Activated CD4-positive, alpha-beta T cell treated with anti-CD3 and anti-CD28 coated beads, Interleukin-2, Interleukin-6, amounts not matched to agents 100 ng/mL and 50 ng/mL, durations not matched to agents 16 hours and 8 hours (primary cell): ENCODE measurements around the gene GAPDHS.
A peak's percentile ranks its signal among the peaks of the same experiment; 100 is the strongest.

ENCODE experiments used
- DNase-seq: peaks from one replicate; pipeline ENCODE4 v3.0.0-alpha.2; 2020

GAPDHS gene

GRCh38 chr19:35540356-35540927 is 7.2 kb downstream of the GAPDHS start:
- no peak for DNase-seq

GRCh38 chr19:35542209-35542608 is 9.0 kb downstream of the GAPDHS start:
- no peak for DNase-seq

GRCh38 chr19:35543280-35544109 is 10.2 kb downstream of the GAPDHS start:
- no peak for DNase-seq

- no peak for DNase-seq
Observed at GRCh38 chr19:35544110-35544802, 11.0 kb downstream of the GAPDHS start.

GRCh38 chr19:35545001-35545854 is 12.0 kb downstream of the GAPDHS start, which contains the start of gene TMEM147:
Gene TMEM147 (plus strand): TSS chr19:35545626. CDS start chr19:35545740, 114 bp downstream.
- DNase-seq = peak; percentile 91

GRCh38 chr19:35545855-35546381 is 12.7 kb downstream of the GAPDHS start:
- peak; percentile 83 for DNase-seq

- no peak for DNase-seq
Observed at GRCh38 chr19:35546532-35546931, 13.3 kb downstream of the GAPDHS start.

GRCh38 chr19:35549174-35549788 is 16.0 kb downstream of the GAPDHS start:
- peak; percentile 76 for DNase-seq

- no peak for DNase-seq
Observed at GRCh38 chr19:35549879-35550523, 16.7 kb downstream of the GAPDHS start.

GRCh38 chr19:35551091-35551810 is 18.0 kb downstream of the GAPDHS start:
- DNase-seq = no peak

GRCh38 chr19:35552534-35553384 is 19.5 kb downstream of the GAPDHS start:
- DNase-seq = no peak

- no peak for DNase-seq
Observed at GRCh38 chr19:35553385-35554000, 20.2 kb downstream of the GAPDHS start.

GRCh38 chr19:35554076-35554475 is 20.8 kb downstream of the GAPDHS start:
- no peak for DNase-seq

- DNase-seq = no peak
Observed at GRCh38 chr19:35555301-35556005, 22.2 kb downstream of the GAPDHS start.

- no peak for DNase-seq
Observed at GRCh38 chr19:35556025-35556590, 22.9 kb downstream of the GAPDHS start.

- no peak for DNase-seq
Observed at GRCh38 chr19:35556846-35557538, 23.7 kb downstream of the GAPDHS start.

- peak; percentile 50 for DNase-seq
Observed at GRCh38 chr19:35557539-35558399, 24.5 kb downstream of the GAPDHS start.
